Kidney glomerular epithelial cell (primary cell): ENCODE results near the gene FAM229B.
"Not testable (repeated sequence)": the region's sequence is repeated elsewhere in the genome, so short reads cannot be mapped to it uniquely, and the experiment has no call there.

Experiments used
- DNase-seq: peaks from one replicate; lab custom pipeline; 2025; lab: John Stamatoyannopoulos, UW

FAM229B gene, protein sequence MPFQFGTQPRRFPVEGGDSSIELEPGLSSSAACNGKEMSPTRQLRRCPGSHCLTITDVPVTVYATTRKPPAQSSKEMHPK

DNA sequence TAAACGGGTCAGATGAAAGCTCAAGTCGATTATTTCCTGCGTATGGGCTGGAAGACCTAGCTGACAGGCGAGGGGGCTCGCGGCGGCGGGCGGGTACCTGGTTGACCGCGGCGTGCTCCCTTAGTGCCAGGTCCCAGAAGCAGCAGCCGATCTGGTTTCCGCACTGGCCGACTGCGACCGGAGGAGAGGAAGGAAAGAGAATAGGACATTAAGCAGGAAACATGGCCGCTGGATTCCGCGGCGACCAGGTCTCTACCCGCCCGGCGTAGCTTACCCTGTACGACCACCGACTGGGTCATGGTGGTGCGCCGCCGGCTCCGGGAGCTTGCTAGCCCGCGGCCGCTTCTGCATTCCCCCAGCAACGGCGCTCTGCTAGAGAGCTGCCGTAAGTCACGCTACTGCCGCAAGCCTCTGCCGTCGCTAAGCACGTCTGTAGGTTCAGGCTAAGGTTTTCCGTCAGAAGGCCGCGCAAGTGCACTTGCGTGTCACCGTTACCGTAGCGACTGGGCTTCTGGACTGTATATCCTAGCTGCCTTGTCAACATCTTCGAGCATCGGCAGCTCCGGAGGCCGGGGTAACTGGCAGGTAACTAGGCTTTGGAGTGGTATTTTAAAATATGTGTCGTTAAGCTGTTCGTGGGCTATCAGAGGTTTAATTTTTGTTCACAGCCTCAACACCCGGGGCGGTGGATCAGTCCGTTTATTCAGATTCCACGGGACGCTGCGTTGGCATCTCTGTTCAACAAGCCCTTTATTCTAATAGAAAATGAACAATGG is at the start of gene FAM229B, which contains the start of gene TUBE1:
Gene FAM229B (plus strand): TSS at position 456 of the 776 bp plus-strand sequence. CDS start 11,693 bp downstream, outside the sequence.
Gene TUBE1 (minus strand): TSS at position 347 of the 776 bp plus-strand sequence. CDS start 48 bp downstream, at position 299.
- DNase-seq: peak; percentile 97

DNA sequence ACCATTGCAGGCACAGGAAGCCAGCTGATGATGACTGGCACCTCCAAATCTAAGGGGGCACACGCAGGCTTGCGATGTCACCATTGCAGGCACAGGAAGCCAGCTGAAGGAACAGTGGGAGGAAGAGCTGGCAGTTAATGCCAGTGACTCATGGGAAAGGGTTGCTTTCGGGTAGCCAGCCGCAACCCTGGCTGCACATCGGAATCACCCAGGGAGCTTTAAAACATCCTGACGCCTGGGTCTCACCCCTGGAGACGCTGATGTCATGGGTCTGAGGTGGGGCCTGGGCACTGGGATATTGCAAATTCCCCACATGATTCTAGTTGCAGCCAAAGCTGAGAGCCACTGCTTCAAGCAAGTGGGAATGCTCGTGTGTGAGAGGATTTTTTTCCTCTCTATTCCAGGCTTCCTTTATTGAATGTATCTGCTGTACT is 49.6 kb upstream of the FAM229B start:
- DNase-seq: peak; percentile 89

DNA sequence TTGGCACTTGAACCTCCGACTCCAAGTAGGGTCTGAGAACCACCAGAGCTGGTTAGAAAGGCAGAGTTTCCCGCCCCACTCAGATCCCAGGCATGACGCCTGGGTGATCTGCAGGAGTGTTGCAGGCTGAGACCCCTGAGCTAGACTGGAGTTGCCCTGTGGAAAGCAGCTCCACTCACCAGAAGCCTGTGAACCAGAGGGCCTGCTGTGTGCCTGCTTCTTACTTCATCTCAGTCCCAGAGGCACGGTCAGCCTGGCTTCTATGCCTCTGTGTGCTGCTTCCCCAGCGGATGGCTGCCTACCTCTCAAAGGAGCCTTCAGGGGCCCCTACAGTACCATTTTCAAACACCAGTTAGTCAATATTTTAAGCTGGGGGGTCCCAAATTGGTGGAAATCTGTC is 49.1 kb upstream of the FAM229B start:
- DNase-seq: no peak

DNA sequence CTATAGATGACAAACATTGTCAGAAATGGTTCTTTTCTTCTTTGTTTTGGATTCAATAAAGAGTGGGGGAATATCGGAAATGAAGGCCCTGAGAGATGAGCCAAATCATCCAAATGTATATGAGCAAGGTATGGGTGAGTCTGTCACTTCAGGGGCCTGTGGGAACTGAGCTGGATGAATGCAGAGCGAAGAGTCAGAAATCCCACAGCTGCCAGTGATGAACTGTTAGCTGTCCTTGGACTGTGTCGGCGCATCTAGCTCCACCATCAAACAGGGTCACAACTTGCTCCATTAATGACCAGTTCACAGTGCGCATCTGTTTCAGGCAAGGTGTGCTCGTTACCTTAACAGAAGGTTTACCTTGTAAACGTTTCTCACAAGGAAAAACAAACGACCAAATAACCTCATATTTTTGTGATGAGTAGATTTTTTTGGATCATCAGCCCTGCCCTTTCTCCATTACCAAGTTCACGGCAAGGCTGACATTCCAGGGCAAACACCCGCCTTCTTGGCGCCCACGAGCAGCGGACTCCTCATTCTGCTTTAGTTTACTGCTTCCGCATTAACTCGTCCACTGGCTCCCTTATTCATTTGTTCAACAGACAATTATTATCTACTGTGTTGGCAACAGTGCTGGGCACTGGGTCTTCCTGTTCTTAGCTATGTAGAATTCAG is 48.5 kb upstream of the FAM229B start:
- peak; percentile 25 for DNase-seq

DNA sequence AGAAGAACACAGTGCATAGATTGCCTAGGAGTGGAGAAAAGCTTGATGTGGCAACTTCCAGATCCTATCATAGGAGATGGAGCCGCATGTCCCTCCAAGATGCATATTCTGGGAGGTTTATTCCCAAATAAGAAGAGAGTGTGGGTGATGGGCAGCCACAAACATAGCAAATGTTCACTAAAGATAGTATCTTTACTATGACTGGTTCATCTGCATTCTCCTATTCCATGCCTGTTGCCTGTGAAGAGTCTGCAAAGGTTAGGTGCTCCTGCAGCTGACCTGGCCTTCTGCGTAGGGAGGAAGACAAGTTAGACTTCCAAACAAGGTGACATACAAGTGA is 48.0 kb upstream of the FAM229B start:
- DNase-seq: no peak

DNA sequence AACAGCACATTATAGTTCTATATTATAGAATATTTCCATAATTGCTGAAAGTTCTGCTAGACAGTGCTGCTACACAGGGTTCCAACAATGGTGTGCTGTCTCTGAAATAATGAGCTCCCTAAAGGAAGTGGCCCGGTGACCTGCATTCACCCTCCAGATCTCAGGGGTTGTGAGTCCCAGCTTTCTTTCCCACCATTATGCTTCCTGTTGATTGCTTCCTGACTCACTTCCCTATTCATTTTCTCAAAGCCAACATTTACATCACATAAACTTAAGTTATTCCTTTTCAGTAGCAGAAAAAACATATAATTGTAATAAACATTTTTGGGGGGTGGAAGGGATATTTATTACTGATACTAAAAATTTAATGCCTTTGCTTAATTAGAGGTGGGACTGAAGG is 46.4 kb upstream of the FAM229B start:
- no peak for DNase-seq

DNA sequence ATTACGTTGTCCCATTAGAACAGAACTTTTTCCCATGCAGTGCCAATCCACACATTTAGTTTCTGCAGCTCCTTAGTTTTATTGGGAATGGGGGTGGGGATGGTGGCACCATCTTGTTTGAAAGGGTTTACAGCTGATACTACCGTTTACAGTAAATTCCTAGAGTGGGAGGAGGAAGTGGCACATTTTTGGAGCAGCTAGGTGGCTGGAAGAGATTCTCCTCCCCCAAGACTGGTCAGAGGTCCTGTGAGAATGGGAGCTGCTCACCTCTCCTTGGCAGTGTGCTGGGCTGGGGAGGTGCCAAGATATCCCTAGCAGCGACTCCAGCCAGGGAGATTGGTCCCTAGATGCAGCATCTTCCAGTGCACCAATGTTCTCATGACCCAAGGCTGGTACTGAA is 45.9 kb upstream of the FAM229B start:
- DNase-seq: no peak

DNA sequence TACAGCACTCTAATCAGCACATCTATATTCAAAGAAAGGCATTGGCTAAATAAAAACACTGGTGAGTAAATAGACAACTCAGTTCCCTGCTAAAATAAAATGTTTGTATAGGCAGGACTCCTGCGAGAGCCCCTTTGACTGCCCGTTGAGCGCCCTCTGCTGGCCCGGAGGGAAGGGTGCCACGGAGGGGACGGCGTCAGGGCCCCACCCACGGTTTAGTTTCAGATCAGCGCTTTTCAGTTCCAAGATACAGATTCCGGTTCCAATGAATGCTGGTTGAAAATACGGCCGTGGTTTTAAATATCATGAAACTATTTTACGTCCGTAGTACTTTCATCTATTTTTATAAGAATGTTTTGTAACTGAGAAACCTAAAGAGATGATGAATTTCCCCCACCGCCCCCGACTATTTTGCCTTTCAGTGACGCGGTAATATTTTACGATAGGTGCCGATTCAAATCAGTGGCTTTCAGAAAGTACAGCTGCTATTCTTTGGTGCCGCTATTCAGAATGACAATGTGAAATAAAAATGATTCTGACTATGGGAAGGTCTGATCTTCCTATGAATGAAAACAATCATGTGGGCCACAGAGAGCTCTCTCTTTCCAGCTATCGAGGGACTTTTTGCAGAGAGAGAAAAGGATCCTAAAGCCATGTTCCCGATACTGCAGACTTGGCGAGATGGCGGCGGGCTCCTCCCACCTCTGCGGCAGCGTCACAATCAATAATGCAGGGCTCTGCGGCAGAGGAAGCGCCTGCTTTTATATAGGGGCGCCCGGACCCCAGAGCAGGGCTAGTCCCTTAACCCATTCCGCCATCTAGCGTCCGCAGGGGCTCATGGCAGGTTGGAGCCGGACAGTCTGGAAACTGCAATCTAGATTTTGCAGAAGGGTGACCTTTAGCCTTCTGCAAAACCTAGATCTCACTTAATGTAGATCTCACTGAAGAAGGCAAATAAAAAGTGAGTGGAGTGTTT is 44.1 kb upstream of the FAM229B start:
- peak; percentile 85 for DNase-seq

DNA sequence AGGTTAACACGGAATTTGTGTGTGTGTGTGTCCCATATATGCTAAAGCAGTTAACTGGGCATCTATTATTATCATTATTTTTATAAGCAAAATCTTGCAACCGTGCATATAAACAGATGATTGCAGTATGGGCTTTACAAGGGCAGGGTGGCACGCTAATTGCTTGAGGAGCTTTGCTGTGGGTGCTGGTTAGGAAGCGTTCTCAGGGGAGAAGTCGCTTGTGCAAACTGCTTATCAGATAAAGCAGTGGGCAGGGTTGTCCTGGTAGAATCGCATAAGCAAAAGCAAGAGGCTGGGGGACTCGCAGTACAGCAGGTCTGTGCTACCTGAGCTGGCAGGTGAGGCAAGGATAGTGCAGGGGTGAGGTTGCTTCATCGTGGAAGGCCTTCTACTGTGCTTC is 43.2 kb upstream of the FAM229B start:
- no peak for DNase-seq

DNA sequence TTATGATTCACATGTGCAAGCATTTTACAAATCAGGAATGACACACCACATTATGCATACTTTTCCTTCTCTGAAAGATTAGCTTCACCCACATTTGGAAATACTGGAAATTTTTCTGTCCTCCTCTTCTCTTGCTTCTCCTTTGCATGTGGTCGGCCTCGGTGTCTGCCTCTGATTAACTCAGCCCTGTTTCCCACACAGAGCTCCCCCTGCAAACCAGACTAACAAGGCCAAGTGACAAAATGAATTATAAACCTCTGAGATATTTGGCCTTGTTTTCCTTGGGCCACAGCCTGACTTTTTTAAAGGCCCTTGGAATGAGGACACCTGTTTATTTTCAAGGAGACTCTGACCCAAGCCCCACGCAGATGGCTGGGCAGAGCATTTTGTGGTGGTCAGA is 42.5 kb upstream of the FAM229B start:
- peak; percentile 95 for DNase-seq

DNA sequence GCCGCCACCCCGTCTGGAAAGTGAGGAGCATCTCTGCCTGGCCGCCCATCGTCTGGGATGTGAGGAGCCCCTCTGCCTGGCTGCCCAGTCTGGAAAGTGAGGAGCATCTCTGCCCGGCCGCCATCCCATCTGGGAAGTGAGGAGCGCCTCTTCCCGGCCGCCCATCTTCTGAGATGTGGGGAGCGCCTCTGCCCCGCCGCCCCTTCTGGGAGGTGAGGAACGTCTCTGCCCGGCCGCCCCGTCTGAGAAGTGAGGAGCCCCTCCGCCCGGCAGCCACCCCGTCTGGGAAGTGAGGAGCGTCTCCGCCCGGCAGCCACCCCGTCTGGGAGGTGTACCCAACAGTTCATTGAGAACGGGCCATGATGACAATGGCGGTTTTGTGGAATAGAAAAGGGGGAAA is 39.9 kb upstream of the FAM229B start:
- DNase-seq: not testable (repeated sequence)

DNA sequence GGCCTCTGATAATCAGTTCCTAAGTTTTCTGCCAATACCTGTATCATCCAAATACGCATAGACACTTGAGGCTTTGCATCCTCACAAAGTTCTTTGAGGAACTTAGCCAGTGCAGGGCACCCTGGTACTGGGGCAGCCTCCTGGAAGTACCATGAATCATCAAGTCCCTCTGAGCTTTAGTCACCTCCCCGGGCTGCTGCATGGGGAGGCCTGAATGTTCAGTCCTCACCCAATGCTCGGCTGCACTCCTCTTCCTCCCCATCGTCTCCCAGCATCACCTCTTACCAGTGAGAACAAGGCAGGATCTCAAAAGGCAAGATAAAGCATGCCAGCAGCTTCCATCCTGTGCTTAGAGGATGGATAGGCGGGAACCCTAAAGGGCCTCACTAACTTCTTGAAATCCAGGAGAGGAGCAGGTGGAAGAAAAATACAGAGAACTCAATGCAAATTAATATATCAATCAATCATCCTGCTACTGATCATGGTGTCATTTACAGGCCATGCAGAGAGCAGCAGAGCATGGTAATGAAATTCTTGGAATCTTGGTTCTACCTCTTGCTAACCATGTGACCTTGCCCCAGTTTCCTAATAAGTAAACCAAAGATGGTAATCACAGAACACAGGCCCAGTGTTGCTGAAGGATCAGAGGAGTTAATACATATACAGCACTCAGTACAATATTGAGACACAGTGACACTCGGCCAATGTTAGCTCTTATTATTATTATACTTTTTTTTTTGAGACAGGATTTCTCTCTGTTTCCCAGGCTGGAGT is 38.2 kb upstream of the FAM229B start:
- peak; percentile 90 for DNase-seq

DNA sequence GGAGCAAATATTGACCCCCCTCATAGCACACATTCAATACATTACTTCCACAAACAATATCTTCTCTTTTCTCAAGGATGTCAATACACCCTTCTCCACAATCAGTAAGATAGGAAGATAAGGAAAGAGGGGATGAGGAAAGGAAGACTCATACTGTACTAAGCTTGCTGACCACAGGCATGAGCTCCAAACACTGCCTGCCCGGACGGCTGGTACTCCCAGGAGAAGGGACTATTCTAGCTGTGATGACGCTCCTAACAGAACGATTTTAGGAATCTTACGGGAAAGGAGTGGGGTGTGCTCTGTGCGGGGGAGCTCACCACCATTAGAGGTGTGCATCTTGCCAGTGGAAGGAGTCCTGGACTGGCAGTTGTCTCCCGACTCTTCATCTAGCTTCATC is 37.4 kb upstream of the FAM229B start:
- DNase-seq: no peak

DNA sequence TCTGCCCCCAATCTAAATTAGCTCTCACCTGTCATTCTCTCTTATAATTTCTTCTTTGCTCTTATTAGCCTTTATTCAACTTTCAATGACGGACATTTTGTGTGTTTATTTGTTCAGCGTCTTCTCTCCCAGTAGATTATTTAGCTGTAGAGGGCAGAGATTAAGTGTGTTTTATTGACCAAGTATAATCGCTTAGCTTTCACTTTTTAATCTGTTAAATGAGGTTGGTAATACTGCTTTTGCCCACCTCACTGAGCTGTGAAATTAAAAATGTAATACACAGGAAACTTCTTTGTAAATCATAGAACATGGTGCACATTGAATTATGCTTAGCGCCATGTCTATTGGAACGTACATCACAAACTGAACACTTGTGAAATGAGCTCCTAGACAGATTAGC is 37.0 kb upstream of the FAM229B start:
- no peak for DNase-seq

DNA sequence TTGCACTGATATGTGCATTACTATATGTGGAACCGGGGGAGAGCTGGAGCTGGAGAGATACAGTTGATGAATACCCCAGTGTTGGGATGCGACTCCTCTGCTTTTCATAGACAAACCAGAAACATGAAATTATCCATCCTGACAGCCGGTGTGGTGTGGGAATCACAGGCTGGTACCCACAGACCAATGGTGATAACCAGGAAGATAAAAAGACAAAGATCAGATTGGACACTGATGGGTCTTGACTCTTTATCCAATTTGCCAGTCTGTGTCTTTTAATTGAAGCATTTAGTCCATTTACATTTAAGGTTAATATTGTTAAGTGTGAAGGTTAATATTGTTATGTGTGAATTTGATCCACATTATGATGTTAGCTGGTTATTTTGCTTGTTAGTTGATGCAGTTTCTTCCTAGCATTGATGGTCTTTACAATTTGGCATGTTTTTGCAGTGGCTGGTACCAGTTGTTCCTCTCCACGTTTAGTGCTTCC is 36.1 kb upstream of the FAM229B start:
- not testable (repeated sequence) for DNase-seq

DNA sequence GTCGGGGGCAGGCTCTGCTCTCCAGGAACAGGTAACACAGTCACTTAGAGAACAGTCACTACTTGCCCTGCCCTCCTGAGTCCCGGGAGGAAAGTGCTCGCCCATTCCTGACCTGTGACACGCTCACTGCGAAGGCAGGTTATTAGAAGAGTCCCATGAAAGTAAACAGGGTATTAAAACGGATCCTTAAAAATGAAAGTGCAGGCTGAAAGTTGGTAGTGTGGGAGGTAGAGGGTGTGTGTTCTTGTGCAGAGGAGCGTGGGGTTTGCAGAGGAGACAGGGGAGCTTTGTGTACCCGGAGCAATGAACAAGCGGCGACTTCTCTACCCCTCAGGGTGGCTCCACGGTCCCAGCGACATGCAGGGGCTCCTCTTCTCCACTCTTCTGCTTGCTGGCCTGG is 33.4 kb upstream of the FAM229B start, which contains the start of gene CCN6:
Gene CCN6 (plus strand): TSS at position 104 of the 400 bp plus-strand sequence. CDS start 254 bp downstream, at position 358.
- DNase-seq: no peak

DNA sequence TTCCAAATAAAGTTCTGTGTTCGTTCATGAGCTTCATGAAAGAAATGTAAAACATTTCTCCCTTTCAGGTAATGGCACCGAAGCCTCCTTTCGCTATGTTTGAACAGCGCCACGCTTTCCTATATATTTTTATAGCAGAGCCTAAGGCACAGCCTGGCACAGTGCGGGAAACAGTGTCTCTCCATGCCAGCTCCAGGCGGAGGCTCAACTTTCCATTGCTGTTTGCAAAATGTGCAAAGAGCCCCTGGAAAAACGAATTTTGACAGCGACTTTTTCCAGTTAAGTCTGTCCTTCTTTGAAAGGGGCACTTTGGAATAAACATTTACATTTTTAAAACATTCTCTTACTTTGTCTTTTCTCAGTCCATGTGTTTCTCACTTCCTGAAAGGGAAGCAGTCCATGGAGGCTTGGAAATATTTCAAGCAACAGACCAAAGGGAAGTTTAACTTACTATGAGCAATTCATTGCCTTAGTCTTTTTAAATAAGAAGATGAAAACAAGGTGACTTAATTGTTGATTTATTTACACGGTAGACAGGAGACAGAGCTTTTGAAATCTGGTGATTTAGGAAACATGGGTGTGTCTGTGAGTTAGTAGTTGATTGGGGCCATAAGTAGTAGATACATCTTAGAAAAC is 32.7 kb upstream of the FAM229B start:
- no peak for DNase-seq

DNA sequence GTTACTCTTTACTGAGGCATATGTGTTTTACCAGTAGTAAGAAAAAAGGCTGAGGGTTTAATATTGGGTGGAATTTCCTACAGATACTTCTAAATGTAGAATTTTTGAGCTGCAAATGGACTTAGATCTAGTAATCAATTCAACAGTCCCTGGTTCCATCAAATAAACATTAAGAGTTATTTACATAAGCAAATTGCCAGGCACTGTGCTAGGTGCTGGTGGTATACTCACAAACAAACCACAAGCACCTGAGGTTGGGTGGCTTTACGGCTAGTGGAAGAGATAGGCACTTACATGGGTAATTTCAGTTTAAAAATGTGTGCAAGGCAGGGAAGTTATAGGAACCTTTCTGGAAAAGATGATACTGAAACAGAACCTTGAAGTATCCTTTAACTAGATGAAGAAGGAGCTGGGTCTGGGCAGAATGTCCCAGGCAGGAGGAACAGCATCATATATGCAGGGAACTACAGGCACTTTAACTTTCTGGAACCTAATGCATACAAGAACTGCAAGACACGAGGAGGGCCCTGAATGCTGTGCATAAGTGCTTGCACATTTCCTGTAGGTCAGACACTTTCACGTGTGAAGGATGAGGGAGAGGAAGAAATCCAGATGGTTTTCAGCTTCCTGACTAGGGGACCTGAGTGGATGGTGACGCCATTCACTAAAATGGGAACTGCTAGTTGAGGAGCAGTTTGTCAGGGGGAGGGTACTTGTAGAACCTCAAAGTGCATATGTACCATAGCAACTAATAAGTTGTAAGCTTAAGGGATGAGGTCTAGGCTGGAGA is 29.0 kb upstream of the FAM229B start:
- DNase-seq: no peak

DNA sequence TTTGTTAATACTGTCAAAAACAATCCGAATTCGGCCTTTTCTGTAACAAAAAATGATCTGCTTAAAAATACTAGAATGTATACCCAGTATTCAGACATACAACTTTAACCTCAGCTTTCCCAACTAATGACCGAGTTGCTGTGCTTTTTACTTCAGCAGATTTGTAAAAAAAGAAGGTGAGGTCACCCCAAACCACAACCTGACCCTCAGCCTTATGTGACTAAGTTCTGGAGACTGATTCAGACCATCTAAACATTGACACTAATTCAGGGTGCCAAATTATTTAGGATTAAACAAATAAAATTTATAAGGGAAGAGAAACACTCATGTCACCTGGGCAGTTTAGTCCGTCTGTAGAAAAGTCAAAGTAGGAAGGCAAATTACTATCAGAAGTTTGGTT is 25.8 kb upstream of the FAM229B start:
- peak; percentile 47 for DNase-seq

DNA sequence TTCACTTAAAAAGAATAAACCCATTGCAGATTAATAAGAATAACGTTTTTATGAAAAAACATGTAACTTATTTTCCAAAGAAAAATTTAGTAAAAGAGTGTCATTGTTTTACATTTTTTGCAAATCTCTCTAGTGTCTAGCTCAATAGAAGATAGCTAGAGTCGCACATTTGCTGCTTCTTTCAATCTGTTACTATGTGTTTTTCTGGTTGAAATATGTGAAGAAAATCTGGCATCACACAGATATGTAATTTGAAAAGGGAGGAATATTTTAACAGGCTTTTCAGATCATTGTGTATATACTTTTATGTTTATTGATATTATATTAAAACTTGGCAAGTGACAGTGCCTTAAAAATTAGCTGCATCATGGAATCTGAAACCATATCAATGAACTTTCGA is 24.4 kb upstream of the FAM229B start:
- DNase-seq: no peak
